Measurements from ENCODE around the gene PSD.

PSD gene

GRCh38 chr10:102389894-102390293 is 28.7 kb downstream of the PSD start:
- no peaks in the 10 kb centered on the region for H3K9me3 Mint-ChIP-seq
- ATAC-seq (replicated peaks) = no peak

DNA sequence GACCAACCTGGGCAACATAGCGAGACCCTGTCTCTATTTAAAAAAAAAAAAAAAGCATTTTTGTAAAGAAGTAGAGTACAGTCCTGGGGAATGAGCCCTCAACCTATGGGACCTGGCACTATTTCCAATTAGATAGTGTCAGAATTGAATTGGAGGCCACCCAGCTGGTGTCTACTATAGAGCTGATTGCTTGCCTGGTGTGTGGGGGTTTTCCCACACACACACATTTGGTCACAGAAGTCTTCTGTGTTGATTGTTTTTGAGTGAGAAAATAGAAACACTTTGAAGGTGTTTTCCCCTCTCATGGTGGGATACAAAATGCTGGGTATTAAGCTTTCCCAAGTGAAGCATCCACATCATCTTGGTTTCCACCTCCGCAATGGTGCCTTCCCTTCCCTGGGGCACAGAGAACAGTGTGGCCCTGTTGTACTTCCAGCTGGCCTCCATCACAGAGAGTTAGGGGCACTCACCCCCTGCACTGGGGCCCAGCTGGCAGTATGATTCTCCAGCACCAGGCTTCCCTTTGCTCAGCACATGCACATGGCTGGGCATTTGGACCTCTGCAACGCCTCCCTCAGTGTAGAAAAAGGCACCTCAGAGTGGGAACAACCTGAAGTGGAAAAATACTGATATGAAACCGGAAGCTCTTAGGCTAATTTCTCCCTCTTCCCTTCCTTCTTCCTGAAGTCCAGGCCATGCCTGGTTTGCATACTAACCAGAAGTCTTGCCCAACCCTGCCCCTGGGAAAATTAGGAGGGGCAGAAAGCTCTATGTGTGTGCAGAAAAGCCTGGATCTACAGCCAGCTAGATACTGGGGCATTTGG is 33.8 kb downstream of the PSD start:
- H3K4me1 Mint-ChIP-seq = peaks cover 14 to 20% of the 10 kb centered on the region in 2 donors
- H3K4me3 Mint-ChIP-seq = no peak overlapping the region
- no peak for DNase-seq
- peaks cover 23% of the 10 kb centered on the region in 2 donors for H3K36me3 Mint-ChIP-seq
- peak overlapping the region; percentile 57 for H3K27ac Mint-ChIP-seq
- no peaks in the 10 kb centered on the region for H3K9me3 Mint-ChIP-seq
- H3K27me3 Mint-ChIP-seq = no peaks in the 10 kb centered on the region
- ATAC-seq (replicated peaks) = peak; percentile 63 to 69

More at GRCh38 chr10:102389894-102390293, 28.7 kb downstream of the PSD start:
- Mint-ChIP-seq H3K36me3 (peaks cover 5 to 7% of the 10 kb centered on the region in 2 donors), H3K4me1 (peaks cover 19 to 23% of the 10 kb centered on the region in 2 donors), H3K4me3 (no peak overlapping the region), H3K27ac (no peak overlapping the region), H3K27me3 (no peaks in the 10 kb centered on the region)
- DNase-seq = no peak

GRCh38 chr10:102384053-102384452 is 34.5 kb downstream of the PSD start:
- H3K36me3 Mint-ChIP-seq = peaks cover 27 to 28% of the 10 kb centered on the region in 2 donors
- peak overlapping the region; percentile 31 for H3K27ac Mint-ChIP-seq
- no peaks in the 10 kb centered on the region for H3K27me3 Mint-ChIP-seq
- ATAC-seq (replicated peaks) (peak in 1 of 2 donors; percentile 27), DNase-seq (no peak)
- H3K4me1 Mint-ChIP-seq = peaks cover 14 to 20% of the 10 kb centered on the region in 2 donors
- H3K9me3 Mint-ChIP-seq = no peaks in the 10 kb centered on the region
- no peak overlapping the region for H3K4me3 Mint-ChIP-seq

DNA sequence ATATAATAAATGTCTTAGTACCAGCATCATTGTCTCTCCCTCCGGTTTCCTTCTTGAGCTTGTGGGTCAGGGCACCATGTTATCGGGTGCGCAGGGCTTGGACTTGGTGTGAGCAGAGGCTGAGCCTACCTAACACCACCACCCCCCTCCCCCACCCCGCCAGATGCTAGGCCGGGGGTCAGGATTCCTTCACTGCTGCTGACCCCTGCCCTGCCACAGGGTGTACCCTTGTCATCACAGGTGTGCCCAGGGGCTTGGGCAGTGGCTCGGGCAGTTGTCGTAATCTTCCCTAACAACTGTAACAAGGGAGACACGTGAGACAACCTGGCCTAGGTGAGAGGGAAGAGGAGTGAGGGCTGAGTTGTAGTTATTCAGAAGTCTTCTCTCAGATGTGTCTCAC is 35.7 kb downstream of the PSD start:
- no peaks in the 10 kb centered on the region for H3K9me3 Mint-ChIP-seq
- no peak overlapping the region for H3K4me3 Mint-ChIP-seq
- no peaks in the 10 kb centered on the region for H3K27me3 Mint-ChIP-seq
- H3K27ac Mint-ChIP-seq = no peak overlapping the region
- DNase-seq = no peak
- peaks cover 14 to 20% of the 10 kb centered on the region in 2 donors for H3K4me1 Mint-ChIP-seq
- no peak for ATAC-seq (replicated peaks)
- peaks cover 29 to 33% of the 10 kb centered on the region in 2 donors for H3K36me3 Mint-ChIP-seq

GRCh38 chr10:102381983-102382382 is 36.6 kb downstream of the PSD start:
- no peaks in the 10 kb centered on the region for H3K9me3 Mint-ChIP-seq
- no peak overlapping the region for H3K4me3 Mint-ChIP-seq
- DNase-seq (no peak), ATAC-seq (replicated peaks) (no peak)
- peaks cover 14 to 20% of the 10 kb centered on the region in 2 donors for H3K4me1 Mint-ChIP-seq
- H3K36me3 Mint-ChIP-seq = peaks cover 32 to 33% of the 10 kb centered on the region in 2 donors
- H3K27ac Mint-ChIP-seq = no peak overlapping the region
- H3K27me3 Mint-ChIP-seq = no peaks in the 10 kb centered on the region

GRCh38 chr10:102379383-102379782 is 39.2 kb downstream of the PSD start:
- H3K36me3 Mint-ChIP-seq = peaks cover 45 to 47% of the 10 kb centered on the region in 2 donors
- DNase-seq (no peak), ATAC-seq (replicated peaks) (no peak)
- H3K9me3 Mint-ChIP-seq = no peaks in the 10 kb centered on the region
- H3K27me3 Mint-ChIP-seq = no peaks in the 10 kb centered on the region
- H3K4me3 Mint-ChIP-seq = no peak overlapping the region
- no peak overlapping the region for H3K27ac Mint-ChIP-seq
- H3K4me1 Mint-ChIP-seq = peaks cover 7 to 9% of the 10 kb centered on the region in 2 donors

GRCh38 chr10:102376901-102377300 is 41.7 kb downstream of the PSD start:
- Mint-ChIP-seq H3K4me1 (no peaks in the 10 kb centered on the region), H3K27ac (no peak overlapping the region), H3K9me3 (no peaks in the 10 kb centered on the region), H3K4me3 (no peak overlapping the region), H3K36me3 (peaks cover 55 to 62% of the 10 kb centered on the region in 2 donors), H3K27me3 (no peaks in the 10 kb centered on the region)
- ATAC-seq (replicated peaks) (no peak), DNase-seq (no peak)

DNA sequence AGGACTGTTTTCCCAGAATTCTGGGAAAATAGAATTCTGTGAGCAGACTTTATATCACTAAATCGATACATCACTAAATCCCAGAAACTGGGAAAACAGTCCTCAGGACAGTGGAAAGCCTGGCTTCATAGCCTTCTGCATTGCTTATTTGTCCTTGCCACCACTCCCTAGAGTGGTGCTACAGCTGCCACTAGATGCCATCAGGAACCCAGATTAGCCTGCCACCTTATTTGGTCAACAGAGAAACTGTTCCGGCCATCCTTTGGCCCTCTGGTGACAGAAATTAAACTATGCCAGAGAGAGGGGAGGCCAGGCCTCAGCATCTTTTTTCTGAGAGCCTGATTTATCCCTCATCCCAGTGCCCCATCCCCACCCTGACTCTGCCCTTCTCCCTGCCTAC is 42.7 kb downstream of the PSD start:
- Mint-ChIP-seq H3K9me3 (no peaks in the 10 kb centered on the region), H3K27ac (no peak overlapping the region), H3K36me3 (peaks cover 55 to 62% of the 10 kb centered on the region in 2 donors), H3K4me3 (no peak overlapping the region), H3K27me3 (no peaks in the 10 kb centered on the region), H3K4me1 (no peaks in the 10 kb centered on the region)
- DNase-seq = no peak
- ATAC-seq (replicated peaks) = no peak

- peaks cover 57 to 67% of the 10 kb centered on the region in 2 donors for H3K36me3 Mint-ChIP-seq
- no peaks in the 10 kb centered on the region for H3K4me1 Mint-ChIP-seq
- H3K9me3 Mint-ChIP-seq = no peaks in the 10 kb centered on the region
- ATAC-seq (replicated peaks) = peak in 1 of 2 donors; percentile 34
- no peak for DNase-seq
- no peak overlapping the region for H3K27ac Mint-ChIP-seq
- no peaks in the 10 kb centered on the region for H3K27me3 Mint-ChIP-seq
- H3K4me3 Mint-ChIP-seq = no peak overlapping the region
Measured at GRCh38 chr10:102375250-102375649, 43.3 kb downstream of the PSD start.

DNA sequence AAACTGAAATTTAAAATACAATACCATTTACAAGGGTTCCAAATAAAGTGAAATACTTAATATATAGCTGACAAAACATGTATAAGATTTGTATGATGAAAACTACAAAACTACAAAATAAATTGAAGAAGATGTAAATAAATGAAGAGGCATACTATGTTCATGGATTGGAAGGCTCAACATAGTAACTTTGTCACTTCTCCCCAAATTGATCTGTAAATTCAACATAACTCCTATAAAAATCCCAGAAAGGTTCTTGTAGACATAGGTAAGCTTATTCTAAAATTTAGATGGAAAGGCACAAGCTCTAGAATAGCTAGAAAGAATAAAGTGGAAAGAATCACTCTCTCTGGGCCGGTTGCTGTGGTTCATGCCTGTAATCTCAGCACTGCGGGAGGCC is 47.3 kb downstream of the PSD start:
- no peaks in the 10 kb centered on the region for H3K9me3 Mint-ChIP-seq
- no peak for ATAC-seq (replicated peaks)
- H3K27ac Mint-ChIP-seq = no peak overlapping the region
- no peaks in the 10 kb centered on the region for H3K27me3 Mint-ChIP-seq
- no peak for DNase-seq
- peaks cover 65 to 80% of the 10 kb centered on the region in 2 donors for H3K36me3 Mint-ChIP-seq
- no peak overlapping the region for H3K4me3 Mint-ChIP-seq
- H3K4me1 Mint-ChIP-seq = no peaks in the 10 kb centered on the region

DNA sequence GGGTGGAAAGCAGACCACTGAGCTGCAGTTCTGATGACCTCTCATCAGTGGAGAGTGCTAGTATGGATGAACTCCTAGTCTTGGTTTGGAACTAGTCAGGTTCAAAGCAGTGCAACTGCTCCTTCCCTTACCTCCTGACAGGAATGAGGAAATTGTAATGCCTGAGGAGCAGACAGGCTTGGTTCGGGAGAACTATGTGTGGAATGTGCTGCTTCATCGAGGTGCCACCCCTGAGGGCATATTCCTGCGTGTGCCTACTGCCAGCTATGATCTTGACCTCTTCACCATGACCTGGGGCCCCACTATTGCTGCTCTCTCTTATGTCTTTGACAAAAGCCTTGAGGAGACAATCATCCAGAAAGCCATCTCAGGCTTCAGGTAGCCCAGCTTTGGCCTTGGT is 50.5 kb downstream of the PSD start:
- no peak for ATAC-seq (replicated peaks)
- DNase-seq = no peak
- Mint-ChIP-seq H3K9me3 (no peaks in the 10 kb centered on the region), H3K4me1 (no peaks in the 10 kb centered on the region), H3K36me3 (peaks cover 75 to 85% of the 10 kb centered on the region in 2 donors), H3K27ac (no peak overlapping the region), H3K4me3 (no peak overlapping the region), H3K27me3 (no peaks in the 10 kb centered on the region)

- H3K36me3 Mint-ChIP-seq = peaks cover 74 to 85% of the 10 kb centered on the region in 2 donors
- H3K27ac Mint-ChIP-seq = no peak overlapping the region
- no peaks in the 10 kb centered on the region for H3K4me1 Mint-ChIP-seq
- DNase-seq (no peak), ATAC-seq (replicated peaks) (no peak)
- no peak overlapping the region for H3K4me3 Mint-ChIP-seq
- H3K9me3 Mint-ChIP-seq = no peaks in the 10 kb centered on the region
- H3K27me3 Mint-ChIP-seq = no peaks in the 10 kb centered on the region
Measured at GRCh38 chr10:102367441-102367840, 51.1 kb downstream of the PSD start.

DNA sequence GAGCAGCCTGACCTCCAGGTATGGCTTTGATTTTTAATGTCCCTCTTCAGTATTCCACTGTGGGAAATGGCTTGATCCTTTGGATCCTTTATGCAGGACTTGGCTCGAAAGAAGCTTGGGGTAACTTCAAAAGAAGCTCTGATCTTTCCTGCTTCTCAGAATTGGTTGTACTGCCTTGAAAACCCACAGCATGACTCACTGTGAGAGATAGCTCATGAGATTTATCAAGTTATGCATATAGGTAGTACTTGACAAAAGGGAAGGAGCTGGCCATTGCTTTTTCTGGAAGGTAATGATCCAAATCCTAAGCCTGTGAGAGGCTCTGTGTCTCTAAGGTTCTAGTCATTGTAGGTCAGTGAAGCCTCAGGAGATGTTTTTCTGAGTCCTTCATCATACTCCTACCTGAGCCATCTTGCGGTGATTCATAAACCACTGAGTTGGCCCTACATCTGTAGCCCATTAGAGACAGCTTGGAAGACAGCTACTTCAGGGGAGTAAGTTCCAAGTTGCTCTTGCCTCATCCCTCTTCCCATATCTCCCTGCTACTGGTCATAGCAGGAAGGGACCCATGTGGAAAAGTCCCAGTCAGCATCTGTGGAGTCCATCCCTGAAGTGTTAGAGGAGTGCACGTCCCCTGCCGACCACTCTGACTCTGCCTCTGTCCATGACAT is 59.7 kb downstream of the PSD start:
- H3K27me3 Mint-ChIP-seq = no peaks in the 10 kb centered on the region
- no peak overlapping the region for H3K27ac Mint-ChIP-seq
- DNase-seq (no peak), ATAC-seq (replicated peaks) (no peak)
- H3K36me3 Mint-ChIP-seq = peaks cover 59 to 87% of the 10 kb centered on the region in 2 donors
- no peaks in the 10 kb centered on the region for H3K4me1 Mint-ChIP-seq
- H3K9me3 Mint-ChIP-seq = no peaks in the 10 kb centered on the region
- no peak overlapping the region for H3K4me3 Mint-ChIP-seq

GRCh38 chr10:102354451-102354850 is 64.1 kb downstream of the PSD start:
- Mint-ChIP-seq H3K4me3 (no peak overlapping the region), H3K36me3 (peaks cover 28 to 60% of the 10 kb centered on the region in 2 donors), H3K9me3 (no peaks in the 10 kb centered on the region), H3K27ac (no peak overlapping the region), H3K4me1 (no peaks in the 10 kb centered on the region), H3K27me3 (no peaks in the 10 kb centered on the region)
- ATAC-seq (replicated peaks) (no peak), DNase-seq (no peak)
